Kidney (tissue), 14 donors: ENCODE data around the gene ARHGEF11. TPM values are rescaled to one million over a fixed set of nuclear protein-coding genes. Genes with fewer than 3 reads are reported as not detected.

Experiments used
- DNase-seq, 5 donors: peaks; one replicate each; pipeline ENCODE4 v3.0.0-alpha.2; 2013 to 2020
- FAIRE-seq: peaks from 2 replicates; lab custom pipeline; 2012; peaks lifted over from hg19 to GRCh38; lab: Jason Lieb, UNC
- H3K27ac ChIP-seq, 2 donors: one replicate each; pipeline ENCODE4 v1.7.0; 2013; ENCODE audit warnings: low read depth in 2 of 2, low read length in 2 of 2, inconsistent platforms in 1 of 2
- H3K27me3 ChIP-seq: one replicate; pipeline ENCODE4 v1.7.1; 2013; ENCODE audit warnings: low read length, inconsistent platforms; ENCODE audit not compliant: control insufficient read depth, insufficient read depth
- H3K36me3 ChIP-seq, 3 donors: one replicate each; pipeline versions ENCODE4 v1.7.0 to v1.7.1; 2013; ENCODE audit warnings: low read length in 3 of 3, control low read depth in 1 of 3, inconsistent platforms in 1 of 3; ENCODE audit not compliant: insufficient read depth in 3 of 3, control insufficient read depth in 2 of 3
- H3K4me1 ChIP-seq, 3 donors: one replicate each; pipeline versions ENCODE4 v1.7.0 to v1.7.1; 2013; ENCODE audit warnings: low read length in 3 of 3, inconsistent platforms in 1 of 3, low read depth in 1 of 3; ENCODE audit not compliant: control insufficient read depth in 2 of 3, insufficient read depth in 2 of 3
- H3K4me3 ChIP-seq, 3 donors: one replicate each; pipeline versions ENCODE4 v1.7.0 to v1.8.1; 2013; ENCODE audit warnings: low read length in 3 of 3, control low read depth in 1 of 3, inconsistent platforms in 1 of 3
- H3K9ac ChIP-seq, 3 donors: one replicate each; pipeline versions ENCODE4 v1.7.0 to v1.7.1; 2013; ENCODE audit warnings: low read length in 3 of 3, control low read depth in 1 of 3, inconsistent platforms in 1 of 3
- H3K9me3 ChIP-seq, 3 donors: one replicate each; pipeline versions ENCODE4 v1.7.0 to v1.7.1; 2013; ENCODE audit warnings: low read length in 3 of 3, control low read depth in 1 of 3, inconsistent platforms in 1 of 3; ENCODE audit not compliant: control insufficient read depth in 2 of 3, insufficient read depth in 1 of 3
- intact Hi-C: fragments of 100-400 bp; cut with DNase I; formaldehyde crosslinking; loops from one replicate; pipeline ENCODE4 v1.11.1; 2022
- polyA plus RNA-seq: library from polyadenylated mRNA; stranded (reverse); fragments of 350-450 nt; fragmentation: Illumina TruSeq; extraction: RNeasy Lipid Tissue Mini Kit (QIAGEN cat#74804); gene quantifications from one replicate; pipeline ENCODE4 v1.2.3, GENCODE V29; 2014; ENCODE audit warnings: low read depth, low replicate concordance; ENCODE audit not compliant: insufficient read depth
- total RNA-seq: library from RNA; stranded (reverse); fragmentation: NEBNext Ultra II Directional; extraction: Animal tissue kit (Norgen Biotek cat#: 25700); gene quantifications from one replicate; pipeline ENCODE4 v1.2.1, GENCODE V29; 2021
- TF ChIP-seq, protein P1 (sequence below): IDR thresholded peaks from 3 replicates; pipeline ENCODE4 v1.5.1; 2012; ENCODE audit warnings: mild to moderate bottlenecking, moderate library complexity, borderline replicate concordance; ENCODE audit not compliant: insufficient read depth; ENCODE audit errors: extremely low read depth
- donor health status: control.
- donor health status: control.
- donor health status: control.
- donor health status: control.
- donor health status: control.
- donor health status: DM: yes; HTN: yes; CAD: no.
- donor health status: Normal renal cell carcinoma (clear cell type).

ARHGEF11 gene
- total and polyA plus RNA-seq, 2 donors from 2014 or later: 8.8 to 36.4 TPM

DNA sequence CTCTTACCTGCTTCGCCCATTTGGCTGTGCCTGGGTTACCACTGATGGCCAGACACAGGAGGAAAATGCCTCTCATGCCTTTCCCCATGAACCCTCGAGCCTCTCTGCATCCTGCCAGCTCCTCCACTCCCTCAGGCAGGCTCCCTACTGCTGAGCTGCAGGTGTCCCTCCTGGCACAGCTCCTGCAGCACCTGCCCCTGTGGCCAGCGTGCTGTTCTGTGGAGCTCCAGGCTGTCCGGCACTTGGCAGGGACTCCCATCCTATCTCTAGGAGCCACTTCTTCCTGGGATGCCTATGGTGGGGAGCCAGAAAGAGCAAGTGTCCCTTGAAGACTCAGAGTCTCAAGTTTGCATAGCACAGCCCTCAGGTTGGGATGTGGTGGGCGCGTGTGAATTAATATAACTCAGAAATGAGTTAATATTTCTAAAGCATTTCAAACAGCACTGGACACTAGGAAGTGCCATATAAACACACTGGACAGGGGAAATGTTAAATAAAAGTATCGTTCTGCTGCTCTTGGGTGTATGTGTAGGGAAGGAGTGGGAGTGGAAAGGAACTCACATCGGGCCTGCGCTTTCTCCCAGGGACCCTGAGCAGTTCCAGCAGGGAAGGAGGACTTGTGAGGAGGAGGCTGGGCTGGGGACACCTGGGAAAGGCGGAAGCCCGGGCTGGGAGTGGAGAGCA is 122.4 kb downstream of the ARHGEF11 start:
- intact Hi-C loops: no loop called here

DNA sequence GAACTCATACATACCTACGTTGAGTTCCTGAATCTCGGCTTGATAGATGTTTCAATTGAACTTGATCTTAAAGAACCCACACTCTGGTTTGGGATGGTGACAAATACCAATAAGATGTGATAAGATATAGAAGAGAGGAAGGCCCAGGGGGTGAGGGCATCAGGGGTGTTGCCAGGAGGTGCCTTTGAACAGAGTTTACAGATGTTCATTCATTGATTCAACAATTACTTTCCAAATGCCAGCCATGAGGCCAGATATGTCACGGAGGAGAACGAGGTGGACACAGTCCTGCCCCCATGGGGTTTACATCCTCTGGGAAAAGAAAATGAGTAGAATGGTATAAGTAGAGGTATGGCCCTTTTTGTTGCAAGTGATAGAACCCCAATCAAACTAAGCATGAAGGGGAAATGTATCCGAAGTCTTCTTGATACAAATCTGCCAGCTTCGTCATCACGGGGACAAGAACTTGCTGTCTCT is 124.5 kb downstream of the ARHGEF11 start:
- Histone ChIP-seq H3K36me3 (no peaks in the 10 kb centered on the region), H3K9me3 (no peaks in the 10 kb centered on the region), H3K27me3 (peaks cover 36% of the 10 kb centered on the region), H3K27ac (no peak overlapping the region), H3K4me1 (peaks cover 0 to 5% (median 0%) of the 10 kb centered on the region in 3 donors), H3K9ac (no peak overlapping the region), H3K4me3 (no peak overlapping the region)
- TF ChIP-seq, protein P1, sequence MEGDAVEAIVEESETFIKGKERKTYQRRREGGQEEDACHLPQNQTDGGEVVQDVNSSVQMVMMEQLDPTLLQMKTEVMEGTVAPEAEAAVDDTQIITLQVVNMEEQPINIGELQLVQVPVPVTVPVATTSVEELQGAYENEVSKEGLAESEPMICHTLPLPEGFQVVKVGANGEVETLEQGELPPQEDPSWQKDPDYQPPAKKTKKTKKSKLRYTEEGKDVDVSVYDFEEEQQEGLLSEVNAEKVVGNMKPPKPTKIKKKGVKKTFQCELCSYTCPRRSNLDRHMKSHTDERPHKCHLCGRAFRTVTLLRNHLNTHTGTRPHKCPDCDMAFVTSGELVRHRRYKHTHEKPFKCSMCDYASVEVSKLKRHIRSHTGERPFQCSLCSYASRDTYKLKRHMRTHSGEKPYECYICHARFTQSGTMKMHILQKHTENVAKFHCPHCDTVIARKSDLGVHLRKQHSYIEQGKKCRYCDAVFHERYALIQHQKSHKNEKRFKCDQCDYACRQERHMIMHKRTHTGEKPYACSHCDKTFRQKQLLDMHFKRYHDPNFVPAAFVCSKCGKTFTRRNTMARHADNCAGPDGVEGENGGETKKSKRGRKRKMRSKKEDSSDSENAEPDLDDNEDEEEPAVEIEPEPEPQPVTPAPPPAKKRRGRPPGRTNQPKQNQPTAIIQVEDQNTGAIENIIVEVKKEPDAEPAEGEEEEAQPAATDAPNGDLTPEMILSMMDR: no peak
- DNase-seq (no peak), FAIRE-seq (no peak)
- intact Hi-C loops: no loop called here

More for the DNA sequence above, 122.4 kb downstream of the ARHGEF11 start:
- Histone ChIP-seq H3K9me3 (no peaks in the 10 kb centered on the region), H3K4me3 (no peak overlapping the region), H3K36me3 (no peaks in the 10 kb centered on the region), H3K9ac (no peak overlapping the region), H3K27me3 (peaks cover 40% of the 10 kb centered on the region), H3K4me1 (peaks cover 0 to 5% (median 0%) of the 10 kb centered on the region in 3 donors), H3K27ac (no peak overlapping the region)
- TF ChIP-seq, protein P1: no peak
- FAIRE-seq: no peak
- peak in 3 of 5 donors; percentile 28 to 71 (median 33) for DNase-seq

DNA sequence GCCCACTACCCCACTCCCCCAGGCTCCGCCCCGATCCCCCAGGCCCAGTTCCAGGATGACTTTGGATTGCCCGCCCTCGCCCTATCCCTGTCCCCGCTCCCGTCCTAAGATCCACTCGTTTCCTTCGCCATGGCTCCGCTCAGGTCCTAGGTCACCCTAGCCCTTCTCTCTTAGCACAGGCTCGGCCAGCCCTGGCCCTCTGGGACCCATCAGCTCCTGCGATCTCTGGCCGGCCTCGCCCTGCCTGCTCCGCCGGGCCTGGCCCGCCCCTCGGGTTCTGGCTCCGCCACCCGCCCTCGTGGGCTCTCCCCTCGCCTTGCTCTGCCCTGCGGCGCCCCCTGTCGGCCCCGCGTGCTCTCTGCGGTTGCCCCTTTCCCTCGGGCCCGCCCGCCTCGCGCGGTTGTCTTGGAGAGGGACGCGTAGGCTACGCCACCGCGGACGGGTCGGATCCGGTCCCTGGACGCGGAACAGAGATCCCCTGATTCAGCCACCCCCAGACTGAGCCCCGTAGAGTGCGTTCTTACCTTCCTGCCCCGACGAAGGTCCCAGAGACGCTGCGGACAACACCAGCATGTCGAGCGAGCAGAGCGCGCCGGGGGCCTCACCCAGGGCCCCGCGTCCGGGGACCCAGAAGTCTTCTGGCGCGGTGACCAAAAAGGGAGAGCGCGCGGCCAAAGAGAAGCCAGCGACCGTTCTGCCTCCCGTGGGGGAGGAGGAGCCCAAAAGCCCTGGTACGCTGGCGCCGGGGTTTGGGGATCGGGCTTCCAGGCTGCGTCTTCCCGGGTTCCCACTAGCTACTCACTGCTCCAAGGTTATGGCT is 125.1 kb downstream of the ARHGEF11 start, which contains the start of gene LRRC71:
LRRC71 (plus strand) TSS at position 400 of the 820 bp plus-strand sequence; CDS start at position 572, 172 bp downstream.
- H3K27me3 ChIP-seq: peaks cover 36% of the 10 kb centered on the region
- H3K4me3 ChIP-seq: no peak within 1 kb of the TSS
- TF ChIP-seq, protein P1: peak; percentile 81
- H3K36me3 ChIP-seq: peaks cover 0 to 2% (median 0%) of the 10 kb centered on the region in 3 donors
- H3K9me3 ChIP-seq: no peaks in the 10 kb centered on the region
- H3K27ac ChIP-seq: no peak within 1 kb of the TSS
- peaks cover 0 to 5% (median 0%) of the 10 kb centered on the region in 3 donors for H3K4me1 ChIP-seq
- DNase-seq (peak; percentile 88 to 94 (median 91)), FAIRE-seq (no peak)
- no peak within 1 kb of the TSS for H3K9ac ChIP-seq
- intact Hi-C loops: no loop called here
